B cell (primary cell): ENCODE measurements around the gene ASAP3. TPM values are rescaled to one million over a fixed set of nuclear protein-coding genes. Genes with fewer than 3 reads are reported as not detected.

Experiments used
- ATAC-seq: fragments of 200-7000 bp; cut with Tn5 transposase; one replicate; pipeline ENCODE4 v1.10.0; 2021; ENCODE audit warnings: low read depth, mild to moderate bottlenecking, moderate number of reproducible peaks, moderate library complexity
- CTCF ChIA-PET: fragments of 350-600 bp; sonication (Branson Sonifier 250); formaldehyde crosslinking; loops from one replicate; lab custom pipeline; 2021; ENCODE audit warnings: antibody characterized with exemption, inconsistent platforms; lab: Charles Lee
- POLR2A ChIA-PET: fragments of 350-600 bp; sonication (Branson Sonifier 250); formaldehyde crosslinking; loops from one replicate; lab custom pipeline; 2021; ENCODE audit warnings: antibody characterized with exemption; lab: Charles Lee
- DNase-seq: peaks from one replicate; pipeline ENCODE4 v3.0.0; 2013
- H2AFZ ChIP-seq: 2 replicates; pipeline ENCODE4 v1.6.1; 2012; ENCODE audit warnings: mild to moderate bottlenecking, low read depth, low read length; ENCODE audit not compliant: insufficient read depth, poor library complexity, severe bottlenecking
- H3K27ac ChIP-seq, 2 donors: 1 replicate in 1 of 2; 2 replicates in 1 of 2; pipeline ENCODE4 v1.5.1; 2012 to 2013; ENCODE audit warnings: low read length in 2 of 2, mild to moderate bottlenecking in 2 of 2, moderate library complexity in 1 of 2
- H3K27me3 ChIP-seq, 4 experiments: fragments of 200-600 bp in 1 of 4; sonication (generic) in 1 of 4; replicated peaks in 1 of 4; 1 replicate in 2 of 4; 2 replicates in 2 of 4; pipeline versions ENCODE4 v1.6.1 to v1.7.0; 2013 to 2016; ENCODE audit warnings: low read length in 3 of 4, mild to moderate bottlenecking in 2 of 4, mixed read lengths in 1 of 4, moderate library complexity in 1 of 4; ENCODE audit not compliant: insufficient read depth in 4 of 4, control insufficient read depth in 3 of 4; ENCODE audit errors: control extremely low read depth in 1 of 4
- H3K36me3 ChIP-seq, 2 experiments: replicated peaks in 1 of 2; 1 replicate in 1 of 2; 2 replicates in 1 of 2; pipeline versions ENCODE4 v1.6.1 to v1.7.1; 2013; ENCODE audit warnings: low read length in 1 of 2; ENCODE audit not compliant: insufficient read depth in 2 of 2, control insufficient read depth in 1 of 2; ENCODE audit errors: control extremely low read depth in 1 of 2, extremely low read depth in 1 of 2
- H3K4me1 ChIP-seq, 2 donors: fragments of 200-600 bp in 1 of 2; sonication (generic) in 1 of 2; 1 replicate in 1 of 2; 2 replicates in 1 of 2; pipeline versions ENCODE4 v1.5.1 to v1.6.1; 2013 to 2017; ENCODE audit warnings: low read length in 2 of 2; ENCODE audit not compliant: control insufficient read depth in 2 of 2, insufficient read depth in 2 of 2
- H3K4me2 ChIP-seq: replicated peaks from 2 replicates; pipeline ENCODE3; 2012; ENCODE audit warnings: mild to moderate bottlenecking, low read depth, low read length; ENCODE audit not compliant: poor library complexity, severe bottlenecking
- H3K4me3 ChIP-seq, 5 experiments: fragments of 200-600 bp in 1 of 5; sonication (generic) in 1 of 5; 1 replicate in 3 of 5; 2 replicates in 2 of 5; pipeline versions ENCODE4 v1.5.1 to v1.7.0; 2011 to 2016; ENCODE audit warnings: low read length in 4 of 5, mild to moderate bottlenecking in 4 of 5, low read depth in 2 of 5, control low read depth in 1 of 5, moderate library complexity in 1 of 5; ENCODE audit not compliant: insufficient read depth in 1 of 5; ENCODE audit errors: control extremely low read depth in 1 of 5, extremely low read depth in 1 of 5
- H3K79me2 ChIP-seq: fragments of 200-600 bp; sonication (generic); one replicate; pipeline ENCODE4 v1.6.0; 2016; ENCODE audit warnings: low read length; ENCODE audit not compliant: control insufficient read depth, insufficient read depth
- H3K9ac ChIP-seq: fragments of 200-600 bp; sonication (generic); 2 replicates; pipeline ENCODE4 v1.6.1; 2017; ENCODE audit warnings: mild to moderate bottlenecking, low read length, moderate library complexity
- H3K9me3 ChIP-seq, 3 donors: one replicate each; pipeline versions ENCODE4 v1.6.1 to v1.7.1; 2013; ENCODE audit warnings: low read length in 2 of 3; ENCODE audit not compliant: control insufficient read depth in 2 of 3, insufficient read depth in 1 of 3; ENCODE audit errors: control extremely low read depth in 1 of 3
- H4K20me1 ChIP-seq: 2 replicates; pipeline ENCODE4 v1.6.0; 2012; ENCODE audit warnings: mild to moderate bottlenecking, low read length; ENCODE audit not compliant: insufficient read depth, control insufficient read depth, poor library complexity, severe bottlenecking
- H3K27ac Mint-ChIP-seq: one replicate; pipeline ENCODE4 v1.8.0; 2021; ENCODE audit warnings: mixed read lengths
- H3K27me3 Mint-ChIP-seq: one replicate; pipeline ENCODE4 v1.8.0; 2021; ENCODE audit warnings: mixed read lengths
- H3K4me1 Mint-ChIP-seq: one replicate; pipeline ENCODE4 v1.8.0; 2021; ENCODE audit warnings: mixed read lengths
- H3K4me3 Mint-ChIP-seq: one replicate; pipeline ENCODE4 v1.8.0; 2021; ENCODE audit warnings: mixed read lengths
- H3K9me3 Mint-ChIP-seq: one replicate; pipeline ENCODE4 v1.8.0; 2022; ENCODE audit warnings: mixed read lengths; ENCODE audit not compliant: insufficient read depth
- EZH2 ChIP-seq: IDR thresholded peaks from 2 replicates; pipeline ENCODE4 v1.6.1; 2012; ENCODE audit warnings: borderline replicate concordance, low read depth, mild to moderate bottlenecking, moderate library complexity, low read length; ENCODE audit not compliant: insufficient read depth, poor library complexity, severe bottlenecking
- WGBS: methylation state at CpG from one replicate; pipeline ENCODE4 v1.1.5; 2013; ENCODE audit warnings: missing lambda C conversion rate; ENCODE audit not compliant: insufficient coverage; 5-methylcytosine and 5-hydroxymethylcytosine counted together
- intact Hi-C: fragments of 100-400 bp; cut with micrococcal nuclease; formaldehyde crosslinking; loops from one replicate; pipeline ENCODE4 v1.10.0; 2022
- polyA plus RNA-seq: library from polyadenylated mRNA; depleted of rRNA; stranded (reverse); fragments of >200 nt; gene quantifications from 2 replicates; pipeline ENCODE4 v1.2.3, GENCODE V29; 2012
- total RNA-seq, 2 donors: library from RNA; stranded (reverse); fragments of 120-200 nt in 1 of 2; gene quantifications; 1 replicate in 1 of 2; 2 replicates in 1 of 2; pipeline versions ENCODE4 v1.2.3 to v1.2.4, GENCODE V29; 2013 to 2022
- TF ChIP-seq, protein P1 (sequence below): fragments of 200-600 bp; IDR thresholded peaks from one replicate; pipeline ENCODE4 v1.8.0; 2022; ENCODE audit warnings: antibody characterized with exemption, mild to moderate bottlenecking

Gene ASAP3
- total and polyA plus RNA-seq, 2 donors (not counting 1 experiment from before 2014, with no cell fraction given): 2.9 to 11.0 TPM

DNA sequence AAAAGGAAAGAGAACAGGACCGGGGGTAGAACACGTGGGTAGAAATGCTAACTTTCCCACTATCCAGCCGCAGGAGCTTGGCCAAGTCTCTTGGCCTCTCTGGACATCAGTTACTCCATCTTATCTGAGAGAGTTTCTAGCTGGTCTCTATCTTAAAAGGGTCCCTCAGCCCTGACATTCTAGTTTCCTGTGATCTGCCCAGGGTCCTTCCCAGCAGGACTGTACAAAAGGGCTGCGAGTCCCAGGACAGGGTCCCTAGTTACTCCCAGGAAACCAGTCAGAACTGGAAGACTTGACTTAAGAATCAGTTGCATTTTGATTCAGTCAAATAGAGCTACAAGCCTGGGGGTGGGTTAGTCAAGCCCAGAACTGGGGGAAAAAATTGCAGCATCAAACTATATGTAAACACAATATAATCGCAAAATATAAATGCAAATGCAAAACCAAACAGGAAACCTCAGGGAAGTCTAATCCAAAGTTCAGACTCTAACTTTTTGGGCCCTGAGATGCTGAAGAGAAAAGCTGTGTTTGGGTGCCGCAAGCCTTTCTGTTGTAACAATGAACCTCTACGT, 2.9 kb downstream of the ASAP3 start:
- H3K27me3 Mint-ChIP-seq: peaks cover 22% of the 10 kb centered on the region
- Histone ChIP-seq H4K20me1 (no peaks in the 10 kb centered on the region), H3K4me2 (no peak overlapping the region), H3K79me2 (no peaks in the 10 kb centered on the region), H3K36me3 (no peaks in the 10 kb centered on the region), H3K4me3 (no peak overlapping the region), H2AFZ (no peak overlapping the region), H3K4me1 (peaks cover 14 to 23% of the 10 kb centered on the region in 2 donors), H3K27ac (no peak overlapping the region), H3K27me3 (peaks cover 0 to 22% (median 8%) of the 10 kb centered on the region in 4 experiments), H3K9me3 (peaks cover 0 to 5% (median 0%) of the 10 kb centered on the region in 3 donors), H3K9ac (no peak overlapping the region)
- ATAC-seq (no peak), DNase-seq (no peak)
- peak overlapping the region; percentile 22 for H3K27ac Mint-ChIP-seq
- POLR2A ChIA-PET: no interaction called here
- intact Hi-C loops: loop anchor here (5.0 kb wide), 1 partner anchor 156 kb away; no protein-coding TSS in a partner anchor
- TF ChIP-seq, protein P1, sequence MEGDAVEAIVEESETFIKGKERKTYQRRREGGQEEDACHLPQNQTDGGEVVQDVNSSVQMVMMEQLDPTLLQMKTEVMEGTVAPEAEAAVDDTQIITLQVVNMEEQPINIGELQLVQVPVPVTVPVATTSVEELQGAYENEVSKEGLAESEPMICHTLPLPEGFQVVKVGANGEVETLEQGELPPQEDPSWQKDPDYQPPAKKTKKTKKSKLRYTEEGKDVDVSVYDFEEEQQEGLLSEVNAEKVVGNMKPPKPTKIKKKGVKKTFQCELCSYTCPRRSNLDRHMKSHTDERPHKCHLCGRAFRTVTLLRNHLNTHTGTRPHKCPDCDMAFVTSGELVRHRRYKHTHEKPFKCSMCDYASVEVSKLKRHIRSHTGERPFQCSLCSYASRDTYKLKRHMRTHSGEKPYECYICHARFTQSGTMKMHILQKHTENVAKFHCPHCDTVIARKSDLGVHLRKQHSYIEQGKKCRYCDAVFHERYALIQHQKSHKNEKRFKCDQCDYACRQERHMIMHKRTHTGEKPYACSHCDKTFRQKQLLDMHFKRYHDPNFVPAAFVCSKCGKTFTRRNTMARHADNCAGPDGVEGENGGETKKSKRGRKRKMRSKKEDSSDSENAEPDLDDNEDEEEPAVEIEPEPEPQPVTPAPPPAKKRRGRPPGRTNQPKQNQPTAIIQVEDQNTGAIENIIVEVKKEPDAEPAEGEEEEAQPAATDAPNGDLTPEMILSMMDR: no peak
- no peak for TF ChIP-seq EZH2
- 77% methylated on average over 6 of the region's 7 CpGs for WGBS
- H3K4me3 Mint-ChIP-seq: peak overlapping the region; percentile 67
- H3K4me1 Mint-ChIP-seq: peaks cover 29% of the 10 kb centered on the region
- H3K9me3 Mint-ChIP-seq: no peaks in the 10 kb centered on the region
- CTCF ChIA-PET: interaction anchor here (0.9 to 1.4 kb wide), 3 partner anchors 16 to 156 kb away, joined by 3 to 5 read pairs (median 4); no protein-coding TSS in a partner anchor
